Fibroblast of lung (primary cell): ENCODE data around the gene KREMEN1. TPM values are rescaled to one million over a fixed set of nuclear protein-coding genes. Genes with fewer than 3 reads are reported as not detected.

Experiments
- DNase-seq, 2 donors: peaks; one replicate each; pipeline versions ENCODE4 v3.0.0 to v3.0.0-alpha.2; 2010; ENCODE audit warnings: low read depth in 2 of 2
- H2AFZ ChIP-seq: 2 replicates; pipeline ENCODE4 v1.5.1; 2012; ENCODE audit warnings: low read length, control low read depth, inconsistent platforms
- H3K27ac ChIP-seq: 2 replicates; pipeline ENCODE4 v1.5.1; 2011; ENCODE audit warnings: low read length, control low read depth; ENCODE audit not compliant: insufficient read depth
- H3K27me3 ChIP-seq: 2 replicates; pipeline ENCODE4 v1.5.1; 2011; ENCODE audit warnings: mild to moderate bottlenecking, low read length; ENCODE audit not compliant: control insufficient read depth, insufficient read depth
- H3K36me3 ChIP-seq: 2 replicates; pipeline ENCODE4 v1.5.1; 2011; ENCODE audit warnings: low read length; ENCODE audit not compliant: control insufficient read depth, insufficient read depth
- H3K4me1 ChIP-seq: 2 replicates; pipeline ENCODE4 v1.5.1; 2011; ENCODE audit warnings: low read length; ENCODE audit not compliant: control insufficient read depth, insufficient read depth; ENCODE audit errors: extremely low read depth
- H3K4me2 ChIP-seq: 2 replicates; pipeline ENCODE4 v1.5.1; 2011; ENCODE audit warnings: low read length, control low read depth; ENCODE audit not compliant: insufficient read depth; ENCODE audit errors: extremely low read depth
- H3K4me3 ChIP-seq, 4 experiments: fragments of 200-600 bp in 1 of 4; sonication (generic) in 1 of 4; replicated peaks in 1 of 4; 2 replicates each; pipeline ENCODE4 v1.5.1; 2011 to 2016; ENCODE audit warnings: low read length in 4 of 4, low read depth in 3 of 4, mild to moderate bottlenecking in 3 of 4, control low read depth in 2 of 4, inconsistent platforms in 1 of 4, mixed read lengths in 1 of 4; ENCODE audit not compliant: insufficient read depth in 1 of 4; ENCODE audit errors: control extremely low read depth in 1 of 4
- H3K79me2 ChIP-seq: 2 replicates; pipeline ENCODE4 v1.5.1; 2012; ENCODE audit warnings: mild to moderate bottlenecking, low read length, inconsistent platforms; ENCODE audit not compliant: control insufficient read depth, insufficient read depth
- H3K9ac ChIP-seq: 2 replicates; pipeline ENCODE4 v1.5.1; 2011; ENCODE audit warnings: mild to moderate bottlenecking, low read length, control low read depth; ENCODE audit not compliant: insufficient read depth
- H3K9me3 ChIP-seq: 2 replicates; pipeline ENCODE4 v1.5.1; 2012; ENCODE audit warnings: low read depth, low read length; ENCODE audit not compliant: control insufficient read depth, insufficient read depth
- H4K20me1 ChIP-seq: 2 replicates; pipeline ENCODE4 v1.5.1; 2011; ENCODE audit warnings: low read length; ENCODE audit not compliant: control insufficient read depth, insufficient read depth; ENCODE audit errors: extremely low read depth
- CTCF ChIP-seq, 2 donors: IDR thresholded peaks in 1 of 2; conservative IDR thresholded peaks in 1 of 2; 1 replicate in 1 of 2; 2 replicates in 1 of 2; pipeline ENCODE4 v1.5.1; 2011 to 2012; ENCODE audit warnings: low read length in 2 of 2, control low read depth in 1 of 2, inconsistent platforms in 1 of 2, low read depth in 1 of 2, mild to moderate bottlenecking in 1 of 2
- EZH2 ChIP-seq: IDR thresholded peaks from 2 replicates; pipeline ENCODE4 v1.5.1; 2012; ENCODE audit warnings: low read length, control low read depth, mild to moderate bottlenecking; ENCODE audit errors: missing control alignments
- polyA plus RNA-seq, 2 donors: library from polyadenylated mRNA; depleted of rRNA in 1 of 2; stranded (reverse) in 1 of 2; unstranded in 1 of 2; fragments of >200 nt; gene quantifications; 2 replicates each; pipeline ENCODE4 v1.2.1, GENCODE V29; 2011 to 2012; ENCODE audit warnings: missing spikeins in 1 of 2
- total RNA-seq: library from RNA; depleted of rRNA; stranded (reverse); fragments of >200 nt; gene quantifications from 2 replicates; pipeline ENCODE4 v1.2.1, GENCODE V29; 2014

Gene KREMEN1
- total and polyA plus RNA-seq, 2 donors (not counting 1 experiment from before 2014, with no cell fraction given): 7.0 to 12.9 TPM

GRCh38 chr22:29090039-29090438, 17.2 kb downstream of the KREMEN1 start:
- Histone ChIP-seq H2AFZ (no peak overlapping the region), H3K9me3 (no peaks in the 10 kb centered on the region), H3K36me3 (no peaks in the 10 kb centered on the region), H3K4me3 (no peak overlapping the region), H4K20me1 (no peaks in the 10 kb centered on the region), H3K79me2 (no peaks in the 10 kb centered on the region), H3K4me1 (peaks cover 3% of the 10 kb centered on the region), H3K9ac (no peak overlapping the region), H3K27me3 (no peaks in the 10 kb centered on the region), H3K27ac (no peak overlapping the region), H3K4me2 (no peak overlapping the region)
- TF ChIP-seq EZH2 (no peak), CTCF (conservative IDR thresholded peaks at IDR 0.05 in 1 of 2, IDR thresholded peaks at IDR 0.05 in 1 of 2; ENCODE audit: low read depth in 1 of 2, low read length in 2 of 2) (no peak)
- DNase-seq: no peak

- Histone ChIP-seq H2AFZ (no peak overlapping the region), H3K4me3 (no peak overlapping the region), H3K9me3 (no peaks in the 10 kb centered on the region), H3K4me2 (no peak overlapping the region), H3K4me1 (peaks cover 3% of the 10 kb centered on the region), H3K79me2 (no peaks in the 10 kb centered on the region), H3K9ac (no peak overlapping the region), H4K20me1 (no peaks in the 10 kb centered on the region), H3K27ac (no peak overlapping the region), H3K27me3 (no peaks in the 10 kb centered on the region), H3K36me3 (no peaks in the 10 kb centered on the region)
- DNase-seq: no peak
- TF ChIP-seq EZH2: no peak
- no peak for TF ChIP-seq CTCF (conservative IDR thresholded peaks at IDR 0.05 in 1 of 2, IDR thresholded peaks at IDR 0.05 in 1 of 2; ENCODE audit: low read depth in 1 of 2, low read length in 2 of 2)
Measured at GRCh38 chr22:29092243-29092642, 19.4 kb downstream of the KREMEN1 start.

GRCh38 chr22:29093030-29093429, 20.2 kb downstream of the KREMEN1 start:
- no peak overlapping the region for H3K27ac ChIP-seq

More at GRCh38 chr22:29093030-29093429, 20.2 kb downstream of the KREMEN1 start:
- Histone ChIP-seq H3K4me2 (peak overlapping the region; percentile 34), H3K4me3 (no peak overlapping the region), H3K9ac (no peak overlapping the region), H4K20me1 (no peaks in the 10 kb centered on the region), H3K27me3 (no peaks in the 10 kb centered on the region), H2AFZ (no peak overlapping the region), H3K9me3 (no peaks in the 10 kb centered on the region), H3K36me3 (no peaks in the 10 kb centered on the region), H3K4me1 (peaks cover 3% of the 10 kb centered on the region), H3K79me2 (no peaks in the 10 kb centered on the region)
- TF ChIP-seq CTCF (conservative IDR thresholded peaks at IDR 0.05 in 1 of 2, IDR thresholded peaks at IDR 0.05 in 1 of 2; ENCODE audit: low read depth in 1 of 2, low read length in 2 of 2) (no peak), EZH2 (no peak)
- no peak for DNase-seq
